Measurements from ENCODE around the gene EXOC3L1. TPM values are rescaled to one million over a fixed set of nuclear protein-coding genes. Genes with fewer than 3 reads are reported as not detected.

The EXOC3L1 gene
- total and polyA plus RNA-seq, 2 of the 4 experiments (the other 2 are of a cell fraction): not detected

- BruUV-seq (replicated peaks): no TSS peak
- Histone ChIP-seq H3K4me1 (ENCODE audit: control insufficient read depth, insufficient read depth, low read length) (peaks cover 15% of the 10 kb centered on the region), H3K4me2 (ENCODE audit: low read depth, low read length) (peak overlapping the region; percentile 75), H2AK5ac (ENCODE audit: low read depth, low read length) (peak overlapping the region; percentile 92), H3K4ac (ENCODE audit: low read depth, low read length) (peak overlapping the region; percentile 93), H3K9ac (ENCODE audit: low read depth, low read length) (peak overlapping the region; percentile 98), H2BK120ac (ENCODE audit: low read depth, low read length) (no peak overlapping the region), H3K36me3 (ENCODE audit: control insufficient read depth, insufficient read depth, low read length) (peaks cover 45% of the 10 kb centered on the region), H4K91ac (ENCODE audit: insufficient read depth, low read depth, low read length) (peak overlapping the region; percentile 93), H3K4me3 (ENCODE audit: insufficient read depth, low read depth, low read length) (peak overlapping the region; percentile 95), H3K9me1 (ENCODE audit: insufficient read depth, low read length) (peaks cover 23% of the 10 kb centered on the region), H4K20me1 (ENCODE audit: insufficient read depth, low read length) (peaks cover 34% of the 10 kb centered on the region), H3K9me3 (ENCODE audit: control insufficient read depth, insufficient read depth, low read length) (no peaks in the 10 kb centered on the region), H3K23ac (ENCODE audit: low read depth, low read length) (peak overlapping the region; percentile 80; the same call in 1 of the 2 replicates), H2AFZ (replicated peaks; ENCODE audit: low read length, poor library complexity) (peak overlapping the region; percentile 98), H3K14ac (replicated peaks; ENCODE audit: low read depth, low read length) (peak overlapping the region; percentile 97), H2BK15ac (ENCODE audit: low read depth, low read length) (0 out of 3 replicates have a peak overlapping the region, but pooled peaks have one; percentile 21), H2BK20ac (ENCODE audit: low read depth, low read length) (no peak overlapping the region), H3K27ac (ENCODE audit: insufficient read depth, low read length) (peak overlapping the region; percentile 95), H2AK9ac (replicated peaks; ENCODE audit: low read depth, low read length, poor library complexity) (peak overlapping the region; percentile 100), H3K18ac (ENCODE audit: low read depth, low read length) (no peak overlapping the region), H3K79me1 (ENCODE audit: low read depth in 1 of 2, low read length in 2 of 2) (peaks cover 25 to 54% of the 10 kb centered on the region in 2 experiments), H4K8ac (ENCODE audit: low read depth in 2 of 2, low read length in 2 of 2) (peak overlapping the region; percentile 83 to 98; a peak in 3 of 4 replicates), H3K27me3 (ENCODE audit: control insufficient read depth, insufficient read depth, low read length) (no peaks in the 10 kb centered on the region), H2BK5ac (ENCODE audit: low read depth, low read length, poor library complexity, severe bottlenecking) (peak overlapping the region; percentile 88), H4K5ac (ENCODE audit: low read depth, low read length) (peak overlapping the region; percentile 85), H3K56ac (ENCODE audit: extremely low read depth, insufficient read depth, low read length) (peak overlapping the region; percentile 69)
- WGBS, 2 experiments (ENCODE audit: extremely low coverage in 2 of 2, insufficient read length in 1 of 2): 80% methylated on average over 4 of the region's 17 CpGs; no CpG with 5 or more reads in 1 of the 2 experiments
- CTCF ChIA-PET: no interaction called here
- POLR2A ChIA-PET (ENCODE audit: unreplicated experiment): no interaction called here
- DNase-seq: no peak
- in situ Hi-C loops (cut with MboI; ENCODE audit: low sequenced_read_pairs): no loop called here
- dilution Hi-C loops (cut with HindIII; ENCODE audit: low sequenced_read_pairs, unreplicated experiment): no loop called here
- ATAC-seq (ENCODE audit: low read depth): no peak
- intact Hi-C loops (cut with micrococcal nuclease): no loop called here
- TF ChIP-seq RFX5 (IDR thresholded peaks at IDR 0.05; ENCODE audit: low read depth, low read length): no peak
- TF ChIP-seq, protein P1, sequence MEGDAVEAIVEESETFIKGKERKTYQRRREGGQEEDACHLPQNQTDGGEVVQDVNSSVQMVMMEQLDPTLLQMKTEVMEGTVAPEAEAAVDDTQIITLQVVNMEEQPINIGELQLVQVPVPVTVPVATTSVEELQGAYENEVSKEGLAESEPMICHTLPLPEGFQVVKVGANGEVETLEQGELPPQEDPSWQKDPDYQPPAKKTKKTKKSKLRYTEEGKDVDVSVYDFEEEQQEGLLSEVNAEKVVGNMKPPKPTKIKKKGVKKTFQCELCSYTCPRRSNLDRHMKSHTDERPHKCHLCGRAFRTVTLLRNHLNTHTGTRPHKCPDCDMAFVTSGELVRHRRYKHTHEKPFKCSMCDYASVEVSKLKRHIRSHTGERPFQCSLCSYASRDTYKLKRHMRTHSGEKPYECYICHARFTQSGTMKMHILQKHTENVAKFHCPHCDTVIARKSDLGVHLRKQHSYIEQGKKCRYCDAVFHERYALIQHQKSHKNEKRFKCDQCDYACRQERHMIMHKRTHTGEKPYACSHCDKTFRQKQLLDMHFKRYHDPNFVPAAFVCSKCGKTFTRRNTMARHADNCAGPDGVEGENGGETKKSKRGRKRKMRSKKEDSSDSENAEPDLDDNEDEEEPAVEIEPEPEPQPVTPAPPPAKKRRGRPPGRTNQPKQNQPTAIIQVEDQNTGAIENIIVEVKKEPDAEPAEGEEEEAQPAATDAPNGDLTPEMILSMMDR (conservative IDR thresholded peaks at IDR 0.05; ENCODE audit: low read depth, low read length): no peak
- TF ChIP-seq BHLHE40 (IDR thresholded peaks at IDR 0.05; ENCODE audit: low read depth, low read length): no peak
- TF ChIP-seq ELK1 (IDR thresholded peaks at IDR 0.05; ENCODE audit: borderline replicate concordance, low read depth, low read length): no peak
Measured at GRCh38 chr16:67192781-67193361, 2.9 kb upstream of the EXOC3L1 start.
